H1 (cell line): ENCODE data around the gene TGFA. TPM values are rescaled to one million over a fixed set of nuclear protein-coding genes. Genes with fewer than 3 reads are reported as not detected.

ENCODE experiments used
- CTCF ChIA-PET: fragments of 300-600 bp; sonication (Branson Sonifier 250); formaldehyde crosslinking; loops from one replicate; lab custom pipeline; 2021; ENCODE audit not compliant: partially characterized antibody; lab: Charles Lee
- POLR2A ChIA-PET: fragments of 300-600 bp; sonication (Branson Sonifier 250); formaldehyde crosslinking; loops from one replicate; lab custom pipeline; 2021; ENCODE audit warnings: inconsistent platforms; ENCODE audit not compliant: partially characterized antibody; lab: Charles Lee
- DNase-seq, 2 experiments: peaks; one replicate each; pipeline versions ENCODE4 v3.0.0 to v3.0.0-alpha.2; 2010 to 2022; ENCODE audit warnings: low spot score in 2 of 2, low read depth in 1 of 2, mixed read lengths in 1 of 2
- FAIRE-seq: peaks from 2 replicates; lab custom pipeline; 2011; peaks lifted over from hg19 to GRCh38; lab: Jason Lieb, UNC
- H2AFZ ChIP-seq: 2 replicates; pipeline ENCODE4 v1.8.1; 2012; ENCODE audit warnings: low read length, inconsistent platforms
- H2AK5ac ChIP-seq: 2 replicates; pipeline ENCODE4 v1.6.1; 2013; ENCODE audit warnings: low read depth, low read length
- H2BK120ac ChIP-seq: replicated peaks from 2 replicates; pipeline ENCODE3; 2013; ENCODE audit warnings: low read depth, low read length, inconsistent platforms
- H2BK12ac ChIP-seq: 2 replicates; pipeline ENCODE4 v1.6.1; 2013; ENCODE audit warnings: low read depth, low read length
- H2BK15ac ChIP-seq: 2 replicates; pipeline ENCODE4 v1.6.1; 2013; ENCODE audit warnings: low read length
- H2BK20ac ChIP-seq: 2 replicates; pipeline ENCODE4 v1.6.1; 2013; ENCODE audit warnings: low read length
- H2BK5ac ChIP-seq: 2 replicates; pipeline ENCODE4 v1.6.1; 2013; ENCODE audit warnings: low read depth, low read length
- H3K14ac ChIP-seq: 2 replicates; pipeline ENCODE4 v1.6.1; 2013; ENCODE audit warnings: inconsistent platforms; ENCODE audit not compliant: insufficient read length
- H3K18ac ChIP-seq: 2 replicates; pipeline ENCODE4 v1.6.1; 2013; ENCODE audit warnings: low read length; ENCODE audit errors: extremely low read depth
- H3K23ac ChIP-seq: 2 replicates; pipeline ENCODE4 v1.6.1; 2013; ENCODE audit warnings: inconsistent platforms; ENCODE audit not compliant: insufficient read length
- H3K23me2 ChIP-seq: 2 replicates; pipeline ENCODE4 v1.6.1; 2013; ENCODE audit warnings: low read depth, low read length
- H3K27ac ChIP-seq: 2 replicates; pipeline ENCODE4 v1.6.1; 2011; ENCODE audit warnings: low read depth, low read length, inconsistent platforms
- H3K27me3 ChIP-seq, 4 experiments: replicated peaks in 1 of 4; 1 replicate in 1 of 4; 2 replicates in 3 of 4; pipeline versions ENCODE4 v1.6.1 to v1.8.1; 2011 to 2013; ENCODE audit warnings: low read length in 3 of 4, mild to moderate bottlenecking in 3 of 4, inconsistent platforms in 2 of 4, mixed read lengths in 2 of 4, moderate library complexity in 1 of 4; ENCODE audit not compliant: control insufficient read depth in 3 of 4, insufficient read depth in 3 of 4; ENCODE audit errors: extremely low read depth in 1 of 4
- H3K36me3 ChIP-seq, 4 experiments: 2 replicates each; pipeline versions ENCODE4 v1.6.1 to v1.8.1; 2011 to 2013; ENCODE audit warnings: mild to moderate bottlenecking in 4 of 4, low read length in 3 of 4, moderate library complexity in 2 of 4, control low read depth in 1 of 4, inconsistent platforms in 1 of 4; ENCODE audit not compliant: insufficient read depth in 4 of 4, control insufficient read depth in 2 of 4
- H3K4ac ChIP-seq: replicated peaks from 2 replicates; pipeline ENCODE3; 2013; ENCODE audit warnings: low read length, low read depth, mixed read lengths, inconsistent platforms; ENCODE audit not compliant: insufficient read length
- H3K4me1 ChIP-seq, 4 experiments: replicated peaks in 1 of 4; 1 replicate in 1 of 4; 2 replicates in 3 of 4; pipeline versions ENCODE4 v1.6.1 to v1.8.1; 2011 to 2013; ENCODE audit warnings: low read length in 3 of 4, inconsistent platforms in 2 of 4, mixed read lengths in 1 of 4; ENCODE audit not compliant: insufficient read depth in 4 of 4, control insufficient read depth in 3 of 4
- H3K4me2 ChIP-seq, 2 experiments: 2 replicates each; pipeline versions ENCODE4 v1.6.1 to v1.8.1; 2011 to 2013; ENCODE audit warnings: low read depth in 2 of 2, low read length in 2 of 2, control low read depth in 1 of 2, inconsistent platforms in 1 of 2, mild to moderate bottlenecking in 1 of 2; ENCODE audit not compliant: insufficient read depth in 1 of 2
- H3K4me3 ChIP-seq, 4 experiments: fragments of 200-600, 300-600 bp in 1 of 4; sonication (generic), shearing (Covaris generic), sonication (Bioruptor Twin) in 1 of 4; 2 replicates each; pipeline versions ENCODE4 v1.5.1 to v1.8.1; 2011 to 2016; ENCODE audit warnings: low read length in 4 of 4, low read depth in 3 of 4, control low read depth in 2 of 4, inconsistent platforms in 2 of 4, mild to moderate bottlenecking in 2 of 4, mixed read lengths in 1 of 4, moderate library complexity in 1 of 4; ENCODE audit not compliant: insufficient read depth in 2 of 4; ENCODE audit errors: extremely low read depth in 1 of 4
- H3K56ac ChIP-seq: replicated peaks from 2 replicates; pipeline ENCODE3; 2013; ENCODE audit warnings: low read depth, mild to moderate bottlenecking, mixed read lengths, low read length, inconsistent platforms; ENCODE audit not compliant: insufficient read length
- H3K79me1 ChIP-seq: 2 replicates; pipeline ENCODE4 v1.6.1; 2013; ENCODE audit warnings: low read depth, low read length, control low read depth
- H3K79me2 ChIP-seq, 2 experiments: 2 replicates each; pipeline versions ENCODE4 v1.6.1 to v1.8.1; 2012 to 2013; ENCODE audit warnings: low read length in 2 of 2, mild to moderate bottlenecking in 2 of 2, inconsistent platforms in 1 of 2; ENCODE audit not compliant: insufficient read depth in 2 of 2, control insufficient read depth in 1 of 2
- H3K9ac ChIP-seq, 4 experiments: replicated peaks in 1 of 4; 1 replicate in 1 of 4; 2 replicates in 3 of 4; pipeline versions ENCODE4 v1.6.1 to v1.8.1; 2011 to 2013; ENCODE audit warnings: low read depth in 3 of 4, low read length in 3 of 4, control low read depth in 2 of 4, mild to moderate bottlenecking in 2 of 4, moderate library complexity in 2 of 4, inconsistent platforms in 1 of 4; ENCODE audit errors: extremely low read depth in 1 of 4
- H3K9me3 ChIP-seq, 2 experiments: 2 replicates each; pipeline versions ENCODE4 v1.6.1 to v1.8.1; 2012 to 2013; ENCODE audit warnings: mild to moderate bottlenecking in 2 of 2, moderate library complexity in 2 of 2, control low read depth in 1 of 2, inconsistent platforms in 1 of 2, low read depth in 1 of 2, low read length in 1 of 2, mixed read lengths in 1 of 2; ENCODE audit not compliant: insufficient read depth in 2 of 2
- H4K20me1 ChIP-seq, 2 experiments: replicated peaks in 1 of 2; 2 replicates each; pipeline versions ENCODE3 to v1.8.1; 2011 to 2013; ENCODE audit warnings: inconsistent platforms in 2 of 2, low read length in 2 of 2, mild to moderate bottlenecking in 1 of 2; ENCODE audit not compliant: insufficient read depth in 2 of 2, control insufficient read depth in 1 of 2
- H4K5ac ChIP-seq: 2 replicates; pipeline ENCODE4 v1.6.1; 2013; ENCODE audit warnings: low read length, low read depth, mixed read lengths, inconsistent platforms; ENCODE audit not compliant: insufficient read length
- H4K8ac ChIP-seq: 2 replicates; pipeline ENCODE4 v1.8.0; 2013; ENCODE audit warnings: mild to moderate bottlenecking, moderate library complexity, low read length, inconsistent platforms; ENCODE audit not compliant: insufficient read depth; ENCODE audit errors: extremely low read depth
- H4K91ac ChIP-seq: replicated peaks from 2 replicates; pipeline ENCODE3; 2013; ENCODE audit warnings: low read length, mixed read lengths, inconsistent platforms; ENCODE audit not compliant: insufficient read length
- ASH2L ChIP-seq: fragments of 200-600, 300-600 bp; sonication (generic); IDR thresholded peaks from one replicate; pipeline ENCODE4 v1.7.1; 2017; ENCODE audit warnings: low read length
- EP300 ChIP-seq, 2 experiments: IDR thresholded peaks; 1 replicate in 1 of 2; 2 replicates in 1 of 2; pipeline ENCODE4 v1.6.1; 2011 to 2012; ENCODE audit warnings: low read depth in 2 of 2, low read length in 2 of 2, mild to moderate bottlenecking in 2 of 2, borderline replicate concordance in 1 of 2, inconsistent platforms in 1 of 2, moderate library complexity in 1 of 2
- GTF2F1 ChIP-seq: IDR thresholded peaks from 2 replicates; pipeline ENCODE4 v1.6.1; 2012; ENCODE audit warnings: low read depth, low read length, improper control_type of control experiment, borderline replicate concordance
- KDM1A ChIP-seq: fragments of 200-600, 300-600 bp; sonication (generic); IDR thresholded peaks from 2 replicates; pipeline ENCODE4 v1.7.1; 2016; ENCODE audit warnings: mild to moderate bottlenecking, low read length, borderline replicate concordance
- KDM4A ChIP-seq: IDR thresholded peaks from one replicate; pipeline ENCODE4 v1.7.1; 2012; ENCODE audit warnings: low read depth, mild to moderate bottlenecking, moderate library complexity, low read length, inconsistent platforms; ENCODE audit not compliant: severe bottlenecking
- KDM5A ChIP-seq: fragments of 200-600 bp; IDR thresholded peaks from 2 replicates; pipeline ENCODE4 v1.7.1; 2012; ENCODE audit warnings: mild to moderate bottlenecking, low read length, inconsistent platforms, mixed read lengths
- NANOG ChIP-seq: IDR thresholded peaks from 2 replicates; pipeline ENCODE4 v1.6.1; 2011; ENCODE audit warnings: low read length, low read depth, mild to moderate bottlenecking, inconsistent platforms; ENCODE audit not compliant: insufficient read depth, poor library complexity, severe bottlenecking
- POU5F1 ChIP-seq: IDR thresholded peaks from 2 replicates; pipeline ENCODE4 v1.6.1; 2011; ENCODE audit warnings: low read depth, mild to moderate bottlenecking, low read length, moderate library complexity
- SIX5 ChIP-seq: IDR thresholded peaks from 2 replicates; pipeline ENCODE4 v1.6.1; 2011; ENCODE audit warnings: mild to moderate bottlenecking, low read depth, low read length
- SP4 ChIP-seq: IDR thresholded peaks from 2 replicates; pipeline ENCODE4 v1.6.1; 2012; ENCODE audit warnings: low read length, inconsistent platforms
- SRF ChIP-seq: IDR thresholded peaks from 2 replicates; pipeline ENCODE4 v1.6.1; 2011; ENCODE audit warnings: mild to moderate bottlenecking, low read depth, low read length, moderate library complexity
- TAF7 ChIP-seq: optimal IDR thresholded peaks from 2 replicates; pipeline ENCODE3; 2011; ENCODE audit warnings: low read depth, mild to moderate bottlenecking, inconsistent platforms, low read length, moderate library complexity, borderline replicate concordance
- TEAD4 ChIP-seq: IDR thresholded peaks from 2 replicates; pipeline ENCODE4 v1.6.1; 2012; ENCODE audit warnings: low read depth, low read length, inconsistent platforms, mixed read lengths
- polyA plus RNA-seq, 7 experiments: library from polyadenylated mRNA; depleted of rRNA in 3 of 7; stranded (reverse) in 5 of 7; unstranded in 2 of 7; fragments of >200 nt in 5 of 7; fragments of 200-250 nt in 2 of 7; gene quantifications; 1 replicate in 5 of 7; 2 replicates in 1 of 7; 4 replicates in 1 of 7; pipeline versions ENCODE4 v1.2.1 to v1.2.3, GENCODE V29; 2011 to 2013; ENCODE audit warnings: missing spikeins in 2 of 7, mixed read lengths in 2 of 7
- total RNA-seq: library from RNA; stranded (reverse); fragmentation: NEBNext Ultra II Directional; extraction: Animal tissue kit (Norgen Biotek cat#: 25700); gene quantifications from 2 replicates; pipeline ENCODE4 v1.2.1, GENCODE V29; 2021
- TF ChIP-seq, protein P1 (sequence below): IDR thresholded peaks from 2 replicates; pipeline ENCODE4 v1.6.1; 2012; ENCODE audit warnings: low read length, inconsistent platforms

TGFA gene
- total and polyA plus RNA-seq, 2 of the 8 experiments (the other 6 are each of a cell fraction or from before 2014, with no cell fraction given), result 1.8 to 3.7 TPM

- CTCF ChIA-PET, result interaction anchor here (0.9 to 1.8 kb wide), 7 partner anchors 11 to 109 kb away, joined by 3 to 7 read pairs (median 5); no protein-coding TSS in a partner anchor
- POLR2A ChIA-PET, result no interaction called here
- H3K9me3 ChIP-seq, result no peaks in the 10 kb centered on the region
- TF ChIP-seq SRF (no peak), TEAD4 (no peak), POU5F1 (no peak), KDM5A (no peak), TAF7 (no peak), NANOG (no peak), ASH2L (no peak), SP4 (no peak), KDM4A (no peak), EP300 (IDR thresholded peaks at IDR 0.05; ENCODE audit: borderline replicate concordance in 1 of 2, low read depth in 2 of 2, low read length in 2 of 2) (no peak), KDM1A (no peak), SIX5 (no peak), GTF2F1 (no peak)
- TF ChIP-seq, protein P1, sequence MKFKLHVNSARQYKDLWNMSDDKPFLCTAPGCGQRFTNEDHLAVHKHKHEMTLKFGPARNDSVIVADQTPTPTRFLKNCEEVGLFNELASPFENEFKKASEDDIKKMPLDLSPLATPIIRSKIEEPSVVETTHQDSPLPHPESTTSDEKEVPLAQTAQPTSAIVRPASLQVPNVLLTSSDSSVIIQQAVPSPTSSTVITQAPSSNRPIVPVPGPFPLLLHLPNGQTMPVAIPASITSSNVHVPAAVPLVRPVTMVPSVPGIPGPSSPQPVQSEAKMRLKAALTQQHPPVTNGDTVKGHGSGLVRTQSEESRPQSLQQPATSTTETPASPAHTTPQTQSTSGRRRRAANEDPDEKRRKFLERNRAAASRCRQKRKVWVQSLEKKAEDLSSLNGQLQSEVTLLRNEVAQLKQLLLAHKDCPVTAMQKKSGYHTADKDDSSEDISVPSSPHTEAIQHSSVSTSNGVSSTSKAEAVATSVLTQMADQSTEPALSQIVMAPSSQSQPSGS, result no peak
Measured at GRCh38 chr2:70580352-70580751, 26.7 kb upstream of the TGFA start.

More at GRCh38 chr2:70580352-70580751, 26.7 kb upstream of the TGFA start:
- no peak overlapping the region for H2AK5ac ChIP-seq
- no peak overlapping the region for H4K5ac ChIP-seq
- no peak overlapping the region for H3K4me3 ChIP-seq
- no peak overlapping the region for H3K14ac ChIP-seq
- H3K79me2 ChIP-seq, result no peaks in the 10 kb centered on the region
- H3K23ac ChIP-seq, result no peak overlapping the region
- H3K9ac ChIP-seq, result no peak overlapping the region
- no peak overlapping the region for H4K8ac ChIP-seq
- DNase-seq, result no peak
- H3K4me2 ChIP-seq, result no peak overlapping the region
- no peak overlapping the region for H4K91ac ChIP-seq
- FAIRE-seq, result no peak
- H3K79me1 ChIP-seq, result no peaks in the 10 kb centered on the region
- no peak overlapping the region for H2BK12ac ChIP-seq
- no peaks in the 10 kb centered on the region for H3K27me3 ChIP-seq
- no peak overlapping the region for H3K18ac ChIP-seq
- no peaks in the 10 kb centered on the region for H3K36me3 ChIP-seq
- H3K23me2 ChIP-seq, result no peaks in the 10 kb centered on the region; the same call in 1 of the 2 replicates
- H3K4ac ChIP-seq, result no peak overlapping the region
- H3K56ac ChIP-seq, result no peak overlapping the region
- no peak overlapping the region for H2BK120ac ChIP-seq
- no peak overlapping the region for H2BK15ac ChIP-seq
- no peak overlapping the region for H2BK20ac ChIP-seq
- H4K20me1 ChIP-seq, result no peaks in the 10 kb centered on the region
- no peak overlapping the region for H2BK5ac ChIP-seq
- no peaks in the 10 kb centered on the region for H3K4me1 ChIP-seq
- no peak overlapping the region for H3K27ac ChIP-seq
- H2AFZ ChIP-seq, result no peak overlapping the region
